NCI-H1436 (cell line): ENCODE data around the gene SRM.
"Not testable (repeated sequence)": the region's sequence is repeated elsewhere in the genome, so short reads cannot be mapped to it uniquely, and the experiment has no call there.

ENCODE experiments used
- DNase-seq: peaks from one replicate; lab custom pipeline; 2025; lab: John Stamatoyannopoulos, UW

Gene SRM

DNA sequence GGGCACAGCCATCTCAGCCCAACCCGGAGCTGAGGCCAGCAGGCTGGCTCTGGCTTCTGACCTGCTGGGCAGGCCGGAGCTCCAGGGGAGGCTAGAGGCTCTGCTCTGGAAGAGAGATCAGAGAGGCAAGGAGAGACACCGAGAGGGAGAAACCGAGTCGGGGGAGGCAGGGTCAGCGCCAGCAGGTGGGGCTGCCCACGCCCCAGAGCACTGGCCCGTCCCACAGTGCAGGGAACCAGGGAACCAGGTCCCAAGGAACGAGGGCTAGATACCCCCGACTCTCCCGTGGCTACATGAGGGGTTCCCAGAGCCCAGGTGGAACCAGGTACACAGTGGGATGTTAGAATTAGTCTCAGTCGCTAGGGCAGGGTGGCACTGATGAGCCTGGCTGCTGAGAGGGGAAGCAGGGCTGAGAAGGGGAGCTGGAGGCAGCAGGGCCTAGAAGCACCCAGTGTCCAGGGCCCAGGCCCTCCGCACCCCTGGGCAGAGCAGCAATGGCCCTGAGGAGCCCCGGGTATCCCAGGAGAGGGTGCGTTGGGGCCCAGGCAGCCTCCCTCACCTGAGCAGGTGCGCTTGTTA is 14.9 kb downstream of the SRM start:
- no peak for DNase-seq

DNA sequence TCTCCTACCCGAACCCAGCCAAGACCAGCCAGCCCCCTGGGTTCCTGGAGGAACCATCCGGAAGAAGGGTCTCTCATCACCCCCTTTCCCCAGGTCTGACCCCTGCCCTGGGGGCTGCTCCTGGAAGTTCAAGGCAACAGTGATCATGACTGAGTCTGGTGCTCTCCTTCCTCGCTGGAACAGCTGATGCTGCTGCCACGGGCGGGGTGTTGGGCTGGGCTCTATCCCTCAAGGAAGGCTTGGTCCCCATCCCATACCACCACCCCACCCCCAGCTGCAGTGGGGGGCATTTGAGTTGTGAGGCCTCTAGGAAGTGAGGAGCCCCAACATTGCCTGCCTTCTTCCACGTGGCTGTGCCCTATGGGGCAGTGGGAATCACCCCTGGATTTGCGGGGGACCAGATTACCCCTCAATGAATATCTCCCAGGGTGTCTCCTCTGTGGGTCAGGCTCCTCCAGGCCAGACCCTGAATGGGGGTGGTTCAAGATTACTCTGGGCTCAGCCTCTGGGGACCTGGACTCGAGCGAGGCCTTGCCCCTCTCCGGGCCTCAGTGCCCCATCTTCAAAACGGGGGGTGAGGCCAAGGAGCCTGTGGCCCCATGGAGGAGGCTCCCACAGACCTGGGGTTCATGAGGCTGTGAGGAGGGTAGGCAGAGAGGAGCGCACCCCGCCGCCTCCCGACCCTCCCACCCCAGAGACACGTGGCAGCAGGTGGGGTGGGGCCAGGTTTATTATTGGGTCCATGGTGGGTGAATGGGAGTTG is 15.6 kb downstream of the SRM start:
- no peak for DNase-seq

DNA sequence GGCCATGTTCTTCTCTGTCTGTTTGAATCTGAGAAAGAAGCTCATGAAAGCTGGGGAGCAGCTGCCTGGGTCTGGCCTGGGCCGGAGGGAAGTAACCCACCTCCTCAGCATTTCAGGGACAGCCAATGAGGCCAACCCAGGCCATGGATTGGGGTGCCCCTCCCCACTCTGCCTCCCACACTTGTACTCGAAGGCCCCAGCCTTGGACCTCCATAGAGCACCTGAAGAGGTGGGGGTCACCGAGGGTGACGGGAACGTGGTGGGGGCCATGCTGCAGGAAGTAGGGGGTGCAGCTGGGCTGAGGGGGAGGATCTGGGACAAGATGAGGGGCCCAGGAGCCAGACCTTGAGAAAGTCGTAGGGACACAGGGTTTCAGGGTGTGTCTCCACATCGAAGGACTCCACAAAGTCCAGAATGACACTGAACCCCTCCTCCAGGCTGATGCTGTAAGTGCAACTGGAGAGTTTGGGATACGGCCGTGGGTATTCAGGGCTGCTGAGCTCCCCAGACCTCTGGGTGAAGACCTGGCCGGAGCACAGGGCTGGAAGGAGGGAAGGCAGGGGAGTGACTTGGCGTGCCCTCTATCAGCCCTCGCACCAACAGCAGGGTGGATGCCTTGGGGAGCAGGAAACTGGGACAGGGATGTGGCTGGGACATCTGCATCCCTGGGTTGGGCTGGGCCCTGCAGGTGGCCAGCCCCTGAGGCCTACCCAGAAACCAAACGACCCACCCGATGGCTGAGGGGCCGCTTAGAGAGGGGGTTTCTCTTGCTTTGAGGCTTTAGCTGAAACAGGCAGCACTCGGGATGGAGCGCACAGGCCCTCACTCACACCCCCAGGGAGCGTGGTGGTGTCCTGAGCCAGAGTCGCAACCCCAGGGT is 16.6 kb downstream of the SRM start:
- no peak for DNase-seq

DNA sequence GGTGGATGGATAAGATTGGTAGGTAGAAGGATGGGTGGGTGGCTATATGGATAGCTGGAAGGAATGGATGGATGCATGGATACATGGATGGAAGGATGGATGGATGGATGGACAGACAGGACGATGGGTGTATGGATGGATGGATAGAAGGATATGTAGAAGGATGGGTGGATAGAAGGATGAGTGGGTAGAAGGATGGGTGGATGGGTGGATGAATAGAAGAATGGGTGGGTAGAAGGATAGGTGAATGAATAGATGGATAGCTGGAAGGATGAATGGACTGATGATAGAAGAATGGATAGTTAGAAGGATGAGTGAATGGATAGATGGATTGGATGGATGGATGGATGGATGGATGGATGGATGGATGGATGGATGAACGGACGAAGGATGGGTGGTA is 17.8 kb downstream of the SRM start:
- DNase-seq = no peak

DNA sequence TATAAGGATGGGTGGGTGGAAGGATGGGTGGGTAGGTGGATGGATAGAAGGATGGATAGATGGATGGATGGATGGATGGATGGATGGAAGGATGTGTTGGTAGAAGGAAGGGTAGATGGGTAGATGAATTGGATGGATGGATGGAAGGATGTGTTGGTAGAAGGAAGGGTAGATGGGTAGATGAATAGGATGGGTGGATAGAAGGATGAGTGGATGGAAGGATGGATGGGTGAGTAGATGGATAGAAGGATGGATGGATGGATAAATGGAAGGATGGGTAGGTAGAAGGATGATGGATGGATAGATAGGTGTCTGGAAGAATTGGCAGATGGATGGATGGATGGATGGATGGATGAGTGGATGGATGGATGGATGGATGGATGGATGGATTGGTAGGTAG is 18.8 kb downstream of the SRM start:
- DNase-seq = no peak

DNA sequence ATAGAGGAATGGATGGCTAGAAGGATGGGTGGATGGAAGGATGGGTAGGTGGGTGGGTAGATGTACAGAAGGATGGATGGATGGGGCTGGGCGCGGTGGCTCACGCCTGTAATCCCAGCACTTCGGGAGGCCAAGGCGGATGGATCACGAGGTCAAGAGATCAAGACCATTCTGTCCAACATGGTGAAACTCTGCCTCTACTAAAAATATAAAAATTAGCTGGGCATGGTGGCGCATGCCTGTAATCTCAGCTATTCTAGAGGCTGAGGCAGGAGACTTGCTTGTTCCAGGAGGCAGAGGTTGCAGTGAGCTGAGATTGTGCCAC is 19.8 kb downstream of the SRM start:
- DNase-seq = not testable (repeated sequence)

DNA sequence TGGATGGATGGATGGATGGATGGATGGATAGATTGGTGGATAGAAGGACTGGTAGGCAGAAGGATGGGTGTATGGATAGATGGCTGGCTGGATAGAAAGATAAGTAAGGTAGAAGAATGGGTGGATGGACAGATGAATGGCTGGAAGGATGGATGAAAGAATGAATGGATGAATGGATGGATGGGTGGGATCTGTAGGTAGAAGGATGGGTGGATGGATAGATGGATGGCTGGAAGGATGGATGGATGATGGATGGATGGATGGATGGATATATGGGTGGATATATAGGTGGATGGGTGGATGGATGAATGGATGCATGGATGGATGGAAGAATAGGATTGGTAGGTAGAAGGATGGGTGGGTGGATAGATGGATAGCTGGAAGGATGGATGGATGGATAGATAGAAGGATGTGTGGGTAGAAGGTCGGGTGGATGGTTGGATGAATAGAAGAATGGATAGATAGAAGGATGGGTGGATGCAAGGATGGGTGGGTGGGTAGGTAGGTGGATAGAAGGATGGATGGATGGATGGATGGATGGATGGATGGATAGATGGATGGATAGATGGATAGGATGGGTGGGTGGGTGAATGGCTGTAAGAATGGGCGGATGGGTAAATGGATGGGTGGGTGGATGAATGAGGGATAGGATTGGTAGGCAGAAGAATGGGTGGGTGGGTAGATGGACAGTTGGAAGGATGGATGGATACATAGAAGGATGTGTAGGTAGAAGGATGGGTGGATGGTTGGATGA is 20.3 kb downstream of the SRM start:
- no peak for DNase-seq

DNA sequence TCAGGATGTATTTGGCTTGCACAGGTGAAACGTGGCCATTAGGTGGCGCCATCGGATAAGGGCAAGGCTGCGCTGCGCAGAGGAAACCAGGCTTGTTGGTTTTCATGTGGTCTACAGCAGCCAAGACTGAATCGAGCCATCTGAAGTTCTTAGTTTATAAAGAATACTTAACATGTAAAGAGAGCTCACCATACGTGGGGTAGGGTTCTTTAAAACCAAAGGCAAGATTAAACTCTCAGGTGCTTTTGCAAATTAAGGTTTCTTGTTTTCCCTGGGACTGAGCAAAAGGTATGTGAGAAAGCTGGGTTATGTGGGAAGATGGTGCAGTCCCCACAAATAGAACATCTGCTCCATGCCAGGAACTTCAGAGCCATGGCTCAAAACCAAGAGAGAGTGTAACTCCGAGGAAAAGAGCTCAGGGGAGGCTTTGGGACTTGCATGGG is 22.1 kb downstream of the SRM start:
- peak; percentile 78 for DNase-seq

DNA sequence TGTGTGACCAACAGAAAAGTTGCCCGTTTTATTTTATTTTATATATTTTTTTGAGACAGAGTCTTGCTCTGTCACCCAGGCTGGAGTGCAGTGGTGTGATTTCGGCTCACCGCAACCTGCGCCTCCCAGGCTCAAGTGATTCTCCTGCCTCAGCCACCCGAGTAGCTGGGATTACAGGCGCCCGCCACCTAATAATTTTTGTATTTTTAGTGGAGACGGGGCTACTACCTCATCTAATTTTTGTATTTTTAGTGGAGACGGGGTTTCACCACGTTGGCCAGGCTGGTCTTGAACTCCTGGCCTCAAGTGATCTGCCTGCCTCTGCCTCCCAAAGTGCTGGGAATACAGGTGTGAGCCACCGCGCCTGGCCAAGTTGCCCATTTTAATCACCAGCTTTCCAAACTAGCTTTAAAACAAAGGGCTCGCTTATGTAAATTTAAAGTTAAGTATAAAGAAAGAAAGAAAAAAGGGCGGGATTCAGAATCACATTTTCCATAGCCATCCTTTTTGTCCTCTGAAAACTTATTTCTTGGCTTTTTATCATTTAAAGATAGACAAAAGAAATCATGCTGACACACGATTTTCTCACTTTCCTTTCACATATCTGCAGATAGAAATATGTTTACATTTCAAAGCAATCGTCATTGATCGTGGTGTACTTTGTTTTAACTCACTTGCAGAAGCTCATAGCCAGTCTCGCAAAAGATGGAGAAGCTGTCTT is 22.6 kb downstream of the SRM start:
- DNase-seq = not testable (repeated sequence)

DNA sequence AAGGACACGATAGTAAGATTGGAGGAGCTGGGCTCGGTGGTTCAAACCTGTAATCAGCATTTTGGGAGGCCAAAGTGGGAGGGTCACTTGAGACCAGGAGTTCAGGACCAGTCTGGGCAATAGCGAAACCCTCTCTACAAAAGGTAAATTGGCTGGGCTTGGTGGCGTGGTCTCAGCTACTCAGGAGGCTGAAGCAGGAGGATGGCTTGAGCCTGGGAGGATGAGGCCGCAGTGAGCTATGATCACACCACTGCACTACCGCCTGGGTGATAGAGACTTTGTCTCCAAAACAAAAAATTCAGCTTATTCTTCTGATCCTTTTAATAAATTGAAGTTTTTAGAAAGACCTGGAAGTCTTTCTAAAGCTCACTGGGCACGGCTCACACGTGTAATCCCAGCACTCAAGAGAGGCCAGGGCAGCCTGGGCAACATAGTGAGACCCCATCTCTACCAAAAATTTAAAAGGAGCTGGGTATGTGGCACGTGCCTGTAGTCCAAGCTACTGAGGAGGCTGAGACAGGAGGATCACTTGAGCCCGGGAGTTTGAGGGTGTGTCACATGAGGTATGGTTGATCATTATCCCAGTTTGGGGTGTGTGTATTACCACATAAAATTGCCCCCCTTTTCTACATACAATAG is 28.1 kb downstream of the SRM start:
- DNase-seq = no peak

DNA sequence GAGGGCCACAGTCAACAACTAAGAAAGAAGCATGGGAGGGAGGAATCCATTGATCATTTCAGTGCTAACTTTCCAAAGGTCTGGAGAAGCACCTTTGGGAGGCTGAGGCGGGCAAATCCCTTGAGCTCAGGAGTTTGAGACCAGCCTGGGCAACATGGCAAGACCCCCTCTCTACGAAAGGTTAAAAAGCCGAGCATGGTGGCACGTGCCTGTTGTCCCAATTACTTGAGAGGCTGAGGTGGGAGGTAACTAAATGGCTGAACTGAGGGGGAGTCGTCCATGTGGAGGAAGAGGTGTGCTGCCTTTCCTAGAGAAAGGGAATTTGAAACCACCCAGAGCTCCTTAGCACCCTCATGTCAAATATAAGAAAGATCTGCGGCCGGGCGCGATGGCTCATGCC is 29.0 kb downstream of the SRM start:
- no peak for DNase-seq

DNA sequence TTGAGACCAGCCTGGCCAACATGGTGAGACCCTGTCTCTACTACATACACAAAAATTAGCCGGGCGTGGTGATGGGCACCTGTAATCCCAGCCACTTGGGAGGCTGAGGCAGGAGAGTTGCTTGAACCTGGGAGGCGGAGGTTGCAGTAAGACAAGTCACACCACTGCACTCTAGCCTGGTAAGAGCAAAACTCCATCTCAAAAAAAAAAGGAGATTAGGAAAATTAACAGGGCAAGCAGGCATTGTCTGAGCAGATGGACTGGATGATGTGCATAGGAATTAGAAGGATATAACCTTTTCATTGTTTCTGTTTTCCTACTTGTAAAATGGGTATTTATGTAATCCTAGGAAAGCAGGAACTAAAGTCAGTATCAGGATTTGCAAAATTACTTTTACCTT is 31.8 kb downstream of the SRM start:
- no peak for DNase-seq

DNA sequence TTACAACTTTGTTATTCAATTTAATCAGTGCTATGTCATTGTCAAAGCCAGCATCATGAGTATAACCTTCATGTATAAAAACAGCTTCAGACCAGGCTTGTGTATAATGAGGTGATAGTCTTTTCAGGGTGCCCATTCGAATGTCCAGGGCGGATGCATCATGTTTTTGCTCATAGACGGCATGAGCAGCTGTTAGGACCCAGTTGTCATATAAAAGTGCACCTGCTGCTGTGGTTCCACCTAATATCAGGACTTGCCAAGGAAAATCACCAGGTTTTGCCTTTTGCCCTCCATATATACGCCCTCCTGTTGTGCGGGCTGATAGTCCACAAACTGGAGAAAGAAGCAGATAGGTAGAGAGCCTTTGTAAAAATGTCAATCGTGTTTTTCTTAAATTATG is 32.5 kb downstream of the SRM start:
- no peak for DNase-seq

DNA sequence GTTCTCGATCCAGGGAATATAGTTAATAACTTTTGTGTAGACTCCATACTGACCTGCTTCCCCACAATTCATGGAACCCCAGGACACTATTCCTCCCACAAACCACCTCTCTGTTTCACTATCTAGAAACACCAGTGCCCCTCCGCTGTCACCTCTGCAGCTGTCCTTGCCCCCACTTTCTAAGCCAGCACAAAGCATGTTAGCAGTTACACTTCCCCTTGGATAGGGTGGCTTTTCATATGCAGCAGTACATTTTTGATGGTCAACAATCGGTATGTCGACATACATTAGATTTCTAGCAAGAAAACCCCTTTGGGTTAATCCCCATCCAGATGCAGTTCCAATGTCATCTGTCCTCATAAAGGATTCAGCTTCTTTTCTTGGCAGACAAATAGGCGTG is 32.9 kb downstream of the SRM start:
- no peak for DNase-seq

DNA sequence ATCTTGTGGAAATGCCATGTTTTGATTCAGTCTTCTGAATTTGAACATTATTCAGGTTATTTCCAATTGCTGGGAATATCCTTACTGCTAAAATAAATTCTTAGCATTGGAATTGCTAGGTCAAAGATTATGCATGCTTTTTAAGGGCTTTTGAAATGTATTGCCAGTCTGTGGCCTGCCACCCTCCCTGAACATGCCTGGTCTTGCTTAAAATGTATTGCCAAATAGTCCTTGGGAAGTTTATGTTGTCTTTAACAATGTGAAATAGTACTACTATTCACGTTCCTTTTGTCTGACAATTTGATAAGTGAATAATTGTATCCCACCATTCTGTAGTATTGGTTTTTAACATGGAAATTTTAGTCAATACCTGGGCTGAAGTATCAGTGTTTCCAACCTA is 33.8 kb downstream of the SRM start:
- no peak for DNase-seq

DNA sequence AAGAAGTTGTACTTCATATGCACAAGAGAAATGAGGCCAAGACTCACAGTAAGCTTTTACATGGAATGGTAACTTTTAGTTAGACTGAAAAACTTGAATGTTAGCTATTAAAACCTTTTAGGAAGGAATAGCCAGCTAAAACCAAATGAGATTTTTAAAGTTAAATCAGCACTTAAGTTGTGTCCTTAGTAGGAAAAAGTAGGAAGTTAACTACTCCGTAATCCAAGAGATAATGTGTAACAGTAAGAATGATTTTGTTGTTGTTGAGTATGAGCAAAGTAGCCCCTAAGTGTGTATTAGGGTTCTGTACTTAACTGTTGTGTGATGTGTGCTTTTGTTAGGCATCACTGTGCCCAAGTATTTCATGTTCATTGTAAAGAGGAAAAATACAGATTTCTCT is 34.2 kb downstream of the SRM start:
- no peak for DNase-seq

DNA sequence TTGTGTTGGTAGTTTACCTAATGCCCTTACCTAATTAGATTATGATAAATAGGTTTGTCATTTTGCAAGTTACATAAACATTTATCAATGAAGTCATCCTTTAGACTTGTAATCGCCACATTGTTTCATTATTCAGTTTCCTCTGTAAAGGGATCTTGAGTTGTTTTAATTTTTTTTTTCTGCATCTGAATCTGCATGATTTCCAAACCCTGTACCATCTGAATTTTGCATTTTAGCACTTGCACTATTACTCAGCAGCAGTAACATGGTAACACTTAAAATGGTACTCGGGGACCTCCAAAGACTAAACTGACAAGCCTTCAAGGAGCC is 35.0 kb downstream of the SRM start:
- no peak for DNase-seq

DNA sequence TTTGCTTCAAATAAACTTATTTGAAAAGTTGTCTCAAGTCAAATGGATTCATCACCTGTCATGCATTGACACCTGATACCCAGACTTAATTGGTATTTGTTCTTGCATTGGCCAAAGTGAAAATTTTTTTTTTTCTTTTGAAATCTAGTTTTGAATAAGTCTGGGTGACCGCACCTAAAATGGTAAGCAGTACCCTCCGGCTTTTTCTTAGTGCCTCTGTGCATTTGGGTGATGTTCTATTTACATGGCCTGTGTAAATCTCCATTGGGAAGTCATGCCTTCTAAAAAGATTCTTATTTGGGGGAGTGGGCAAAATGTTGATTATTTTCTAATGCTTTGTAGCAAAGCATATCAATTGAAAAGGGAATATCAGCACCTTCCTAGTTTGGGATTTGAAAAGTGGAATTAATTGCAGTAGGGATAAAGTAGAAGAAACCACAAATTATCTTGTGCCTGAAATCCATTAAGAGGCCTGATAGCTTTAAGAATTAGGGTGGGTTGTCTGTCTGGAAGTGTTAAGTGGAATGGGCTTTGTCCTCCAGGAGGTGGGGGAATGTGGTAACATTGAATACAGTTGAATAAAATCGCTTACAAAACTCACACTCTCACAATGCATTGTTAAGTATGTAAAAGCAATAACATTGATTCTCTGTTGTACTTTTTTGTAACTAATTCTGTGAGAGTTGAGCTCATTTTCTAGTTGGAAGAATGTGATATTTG is 35.5 kb downstream of the SRM start:
- DNase-seq = no peak

DNA sequence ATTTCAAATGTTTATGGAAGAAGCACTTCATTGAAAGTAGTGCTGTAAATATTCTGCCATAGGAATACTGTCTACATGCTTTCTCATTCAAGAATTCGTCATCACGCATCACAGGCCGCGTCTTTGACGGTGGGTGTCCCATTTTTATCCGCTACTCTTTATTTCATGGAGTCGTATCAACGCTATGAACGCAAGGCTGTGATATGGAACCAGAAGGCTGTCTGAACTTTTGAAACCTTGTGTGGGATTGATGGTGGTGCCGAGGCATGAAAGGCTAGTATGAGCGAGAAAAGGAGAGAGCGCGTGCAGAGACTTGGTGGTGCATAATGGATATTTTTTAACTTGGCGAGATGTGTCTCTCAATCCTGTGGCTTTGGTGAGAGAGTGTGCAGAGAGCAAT is 36.6 kb downstream of the SRM start:
- no peak for DNase-seq

DNA sequence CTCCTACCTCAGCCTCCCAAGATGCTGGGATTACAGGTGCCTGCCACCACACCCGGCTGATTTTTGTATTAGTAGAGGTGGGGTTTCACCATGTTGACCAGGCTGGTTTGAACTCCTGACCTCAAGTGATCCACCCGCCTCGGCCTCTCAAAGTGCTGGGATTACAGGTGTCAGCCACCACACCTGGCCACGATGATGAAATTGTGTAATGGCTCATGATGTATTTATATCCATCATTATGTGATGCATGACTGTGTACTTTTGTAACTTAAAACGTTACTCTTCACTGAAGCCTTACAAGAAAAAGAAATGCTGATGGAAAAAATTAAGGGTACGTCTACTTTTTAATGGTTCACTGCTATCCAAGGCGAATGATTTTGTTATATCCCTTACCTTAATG is 39.8 kb downstream of the SRM start:
- DNase-seq = no peak

DNA sequence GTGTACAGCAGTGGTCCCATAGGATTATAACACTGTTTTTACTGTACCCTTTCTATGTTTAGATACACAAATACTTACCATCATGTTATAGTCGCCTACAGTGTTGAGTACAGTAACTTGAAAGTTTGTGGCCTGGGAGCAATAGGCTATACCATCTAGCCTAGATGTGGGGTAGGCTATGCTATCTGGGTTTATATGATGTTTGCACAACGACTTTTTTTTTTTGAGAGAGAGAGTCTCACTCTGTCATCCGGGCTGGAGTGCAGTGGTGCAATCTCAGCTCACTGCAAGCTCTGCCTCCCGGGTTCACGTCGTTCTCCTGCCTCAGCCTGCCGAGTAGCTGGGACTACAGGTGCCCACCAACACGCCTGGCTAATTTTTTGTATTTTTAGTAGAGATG is 40.5 kb downstream of the SRM start:
- not testable (repeated sequence) for DNase-seq
